OCI-M1 (cell line): ENCODE measurements around the gene ANKRD13D.

Source experiments
- DNase-seq: peaks from one replicate; lab custom pipeline; 2025; lab: John Stamatoyannopoulos, UW

The ANKRD13D gene

DNA sequence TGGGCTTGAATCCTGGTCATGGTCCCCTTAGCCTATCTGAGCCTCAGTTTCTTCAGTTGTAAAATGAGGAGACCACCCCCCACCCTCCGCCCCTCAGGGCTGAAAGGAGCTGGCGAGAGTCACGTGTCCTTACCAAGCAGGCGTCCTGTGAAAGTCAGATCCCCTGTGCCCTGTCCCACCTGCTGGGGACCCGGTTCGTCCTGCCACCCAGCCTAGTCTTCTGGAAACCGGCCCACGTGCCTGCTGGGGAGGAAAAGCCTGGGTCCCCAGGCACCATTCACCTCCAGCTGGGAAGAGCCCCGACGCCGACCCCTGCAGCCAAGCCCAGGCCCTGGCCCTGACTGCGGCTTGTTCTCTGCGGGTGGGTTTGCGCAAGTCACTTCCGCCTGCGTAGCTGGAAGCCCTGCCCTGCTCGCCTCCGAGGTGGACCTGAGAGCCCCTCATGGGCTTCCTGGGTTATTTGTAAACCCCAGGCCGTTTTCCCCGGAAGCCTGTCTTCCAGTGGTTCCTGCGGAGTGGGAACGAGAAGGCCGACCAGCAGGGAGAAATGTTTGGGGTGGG is 13.5 kb downstream of the ANKRD13D start:
- DNase-seq: peak; percentile 15

DNA sequence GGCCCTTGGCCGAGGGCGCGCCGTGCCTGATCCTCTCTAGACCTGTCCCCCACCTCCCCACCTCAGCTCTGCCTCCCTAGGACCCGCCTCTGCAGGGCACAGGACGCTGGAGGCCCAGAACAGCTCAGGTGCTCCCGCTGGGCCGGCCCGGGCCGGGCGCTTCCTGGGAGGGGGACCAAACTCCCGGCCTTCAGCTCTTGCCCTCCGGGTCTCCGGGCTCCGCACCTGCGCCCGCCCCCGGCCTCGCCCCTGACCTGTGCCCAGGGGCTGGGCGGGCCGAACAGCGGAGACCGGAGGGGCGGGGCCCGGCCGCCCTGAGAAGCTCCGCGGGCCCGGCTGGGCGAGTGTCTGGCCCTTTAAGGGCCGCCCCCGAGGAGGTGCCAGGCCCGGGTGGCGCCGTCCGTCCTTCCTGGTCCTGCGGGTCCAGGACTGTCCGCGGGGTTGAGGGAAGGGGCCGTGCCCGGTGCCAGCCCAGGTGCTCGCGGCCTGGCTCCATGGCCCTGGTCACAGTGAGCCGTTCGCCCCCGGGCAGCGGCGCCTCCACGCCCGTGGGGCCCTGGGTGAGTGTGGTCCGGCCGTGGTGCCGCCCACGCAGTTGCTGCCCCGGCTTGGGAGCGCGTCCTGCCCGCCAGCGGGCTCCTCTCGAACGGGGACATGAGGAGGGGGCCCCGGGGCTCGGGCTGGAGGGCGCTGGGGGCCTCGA is 14.2 kb downstream of the ANKRD13D start, which contains the start of gene SSH3:
Gene SSH3 (plus strand): TSS at position 399 of the 703 bp plus-strand sequence. CDS start 96 bp downstream, at position 495.
- peak; percentile 61 for DNase-seq

DNA sequence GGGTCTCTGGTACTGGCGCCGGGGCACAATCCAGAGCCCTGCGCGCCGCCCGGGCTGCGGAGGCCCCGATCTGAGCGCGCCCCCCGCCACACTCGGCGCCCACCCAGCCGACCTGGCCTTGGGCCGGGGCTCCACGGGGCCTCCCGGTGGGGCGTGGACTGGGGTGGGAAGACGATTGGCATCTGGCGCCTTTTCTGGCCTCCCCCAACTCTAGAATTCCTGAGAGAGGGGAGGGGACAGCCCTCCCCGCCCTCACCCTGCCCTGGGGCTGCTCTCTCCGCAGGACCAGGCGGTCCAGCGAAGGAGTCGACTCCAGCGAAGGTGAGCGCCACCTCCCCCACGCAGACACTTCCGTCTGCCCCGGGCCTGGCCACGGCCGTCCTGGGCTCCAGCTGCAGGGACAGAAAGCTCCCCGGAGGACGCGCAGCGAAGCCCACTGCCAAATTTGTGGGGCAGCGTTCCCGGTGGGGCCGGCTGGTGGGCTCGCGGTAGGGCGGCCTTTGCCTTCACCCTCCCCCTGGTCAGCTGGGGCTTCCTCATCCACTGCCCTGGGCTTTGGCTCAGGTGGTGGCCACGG is 14.8 kb downstream of the ANKRD13D start:
- DNase-seq: no peak

DNA sequence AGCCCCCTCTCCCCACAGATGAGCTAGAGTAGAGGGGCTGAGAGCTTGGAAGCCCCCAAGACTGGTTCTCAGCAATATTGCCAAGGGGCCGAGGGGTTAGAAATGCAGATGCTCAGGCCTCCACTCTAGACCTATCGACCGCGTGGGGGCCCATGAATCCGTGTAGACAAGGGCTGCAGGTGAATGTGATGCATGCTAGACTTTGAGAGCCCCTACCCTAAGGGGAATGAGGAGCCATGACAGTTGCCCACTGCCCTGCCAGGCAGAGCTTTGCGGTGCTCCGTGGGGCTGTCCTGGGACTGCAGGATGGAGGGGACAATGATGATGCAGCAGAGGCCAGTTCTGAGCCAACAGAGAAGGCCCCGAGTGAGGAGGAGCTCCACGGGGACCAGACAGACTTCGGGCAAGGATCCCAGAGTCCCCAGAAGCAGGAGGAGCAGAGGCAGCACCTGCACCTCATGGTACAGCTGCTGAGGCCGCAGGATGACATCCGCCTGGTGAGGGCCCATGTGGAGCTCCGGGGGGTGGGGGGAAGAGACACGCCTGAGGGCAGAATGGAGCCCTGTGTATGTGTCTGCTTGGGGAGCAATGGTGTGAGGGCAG is 15.5 kb downstream of the ANKRD13D start:
- DNase-seq: no peak

DNA sequence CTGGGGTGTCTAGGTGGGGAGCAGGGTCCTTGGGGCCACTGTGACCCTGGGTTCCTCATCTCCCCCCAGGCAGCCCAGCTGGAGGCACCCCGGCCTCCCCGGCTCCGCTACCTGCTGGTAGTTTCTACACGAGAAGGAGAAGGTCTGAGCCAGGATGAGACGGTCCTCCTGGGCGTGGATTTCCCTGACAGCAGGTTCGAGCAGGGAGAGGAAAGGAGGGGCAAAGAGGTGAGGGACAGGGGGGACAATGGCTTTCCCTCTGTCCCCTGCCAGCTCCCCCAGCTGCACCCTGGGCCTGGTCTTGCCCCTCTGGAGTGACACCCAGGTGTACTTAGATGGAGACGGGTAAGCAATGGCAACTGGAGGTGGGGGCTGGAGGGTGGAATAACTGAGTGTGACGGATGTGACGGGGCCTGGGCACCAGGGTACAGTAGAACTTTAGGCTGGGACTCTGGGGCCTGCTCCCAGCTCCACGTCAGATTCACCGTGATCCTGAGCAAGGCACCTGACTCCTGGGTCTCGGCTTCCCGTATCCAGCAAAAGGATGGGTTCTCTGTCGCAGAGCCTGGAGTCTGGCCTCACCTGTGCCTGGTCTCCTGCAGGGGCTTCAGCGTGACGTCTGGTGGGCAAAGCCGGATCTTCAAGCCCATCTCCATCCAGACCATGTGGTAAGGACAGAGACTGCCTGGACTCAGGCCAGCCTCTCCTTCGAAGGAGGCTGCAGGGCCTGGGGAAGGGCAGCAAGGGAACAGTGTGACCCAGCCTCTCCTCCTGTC is 17.9 kb downstream of the ANKRD13D start:
- DNase-seq: no peak

DNA sequence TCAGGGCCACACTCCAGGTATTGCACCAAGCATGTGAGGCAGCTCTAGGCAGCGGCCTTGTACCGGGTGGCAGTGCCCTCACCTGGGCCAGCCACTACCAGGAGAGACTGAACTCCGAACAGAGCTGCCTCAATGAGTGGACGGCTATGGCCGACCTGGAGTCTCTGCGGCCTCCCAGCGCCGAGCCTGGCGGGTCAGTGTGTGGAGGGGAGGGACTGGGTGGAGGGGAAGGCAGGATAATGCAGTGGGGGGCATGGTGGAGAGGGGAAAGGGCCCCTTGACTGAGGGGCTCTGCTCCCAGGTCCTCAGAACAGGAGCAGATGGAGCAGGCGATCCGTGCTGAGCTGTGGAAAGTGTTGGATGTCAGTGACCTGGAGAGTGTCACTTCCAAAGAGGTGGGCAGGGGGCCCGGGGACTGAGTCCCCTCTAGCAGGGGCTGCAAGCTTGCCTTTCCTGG is 18.5 kb downstream of the ANKRD13D start:
- DNase-seq: no peak

DNA sequence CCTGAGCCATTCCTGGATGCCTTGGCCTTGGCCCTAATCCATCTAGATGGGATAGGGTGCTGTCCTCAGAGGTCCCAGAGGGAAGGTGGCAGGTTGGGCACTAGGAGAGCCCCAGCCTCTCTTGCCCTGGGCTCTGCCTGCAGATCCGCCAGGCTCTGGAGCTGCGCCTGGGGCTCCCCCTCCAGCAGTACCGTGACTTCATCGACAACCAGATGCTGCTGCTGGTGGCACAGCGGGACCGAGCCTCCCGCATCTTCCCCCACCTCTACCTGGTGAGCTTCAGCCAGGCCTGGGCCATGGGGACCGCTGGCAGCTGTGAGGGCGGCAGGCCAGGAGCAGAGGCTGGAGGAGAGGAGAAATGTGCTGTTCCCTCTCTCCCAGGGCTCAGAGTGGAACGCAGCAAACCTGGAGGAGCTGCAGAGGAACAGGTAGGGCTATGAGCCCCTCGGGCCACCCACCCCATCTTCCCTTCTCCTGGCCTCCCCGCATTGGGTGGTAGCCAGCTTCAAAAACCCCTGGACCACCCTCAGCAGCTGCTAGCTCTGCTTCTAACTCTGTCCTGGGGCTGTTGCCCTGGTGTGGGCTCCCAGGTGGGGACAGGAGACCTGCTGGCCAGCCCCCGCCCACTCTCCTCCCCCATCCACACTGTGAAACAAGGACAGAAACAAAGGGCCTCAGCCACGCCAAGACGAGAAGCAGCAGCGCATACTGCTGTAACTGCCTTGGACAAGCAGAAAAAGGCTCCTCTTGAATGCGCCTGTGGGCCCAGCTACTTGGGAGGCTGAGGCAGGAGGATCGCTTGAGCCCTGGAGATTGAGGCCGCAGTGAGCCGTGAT is 19.1 kb downstream of the ANKRD13D start:
- DNase-seq: no peak

DNA sequence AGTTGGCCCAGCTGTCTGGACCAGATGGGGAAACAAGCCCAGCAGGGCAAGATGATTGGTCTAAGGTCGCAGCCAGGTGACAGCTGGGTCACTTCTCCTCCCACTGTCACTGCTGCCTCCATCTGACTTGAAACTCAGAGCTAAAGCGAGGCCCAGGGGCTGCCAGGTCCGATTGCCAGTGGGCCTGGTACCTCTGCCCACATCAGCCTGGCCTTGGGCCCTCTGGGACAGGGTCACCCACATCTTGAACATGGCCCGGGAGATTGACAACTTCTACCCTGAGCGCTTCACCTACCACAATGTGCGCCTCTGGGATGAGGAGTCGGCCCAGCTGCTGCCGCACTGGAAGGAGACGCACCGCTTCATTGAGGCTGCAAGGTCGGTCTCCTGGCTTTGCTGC is 20.1 kb downstream of the ANKRD13D start:
- no peak for DNase-seq

DNA sequence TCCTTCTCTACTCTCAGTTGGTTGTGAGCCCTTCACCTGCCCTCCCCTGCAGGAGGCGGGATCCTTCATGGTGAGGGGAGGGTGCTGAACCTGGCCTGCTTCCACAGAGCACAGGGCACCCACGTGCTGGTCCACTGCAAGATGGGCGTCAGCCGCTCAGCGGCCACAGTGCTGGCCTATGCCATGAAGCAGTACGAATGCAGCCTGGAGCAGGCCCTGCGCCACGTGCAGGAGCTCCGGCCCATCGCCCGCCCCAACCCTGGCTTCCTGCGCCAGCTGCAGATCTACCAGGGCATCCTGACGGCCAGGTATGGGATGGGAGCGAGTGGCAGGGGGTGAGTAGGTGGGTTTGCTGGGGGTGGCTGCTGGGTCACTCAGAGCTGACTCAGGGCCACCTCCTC is 20.6 kb downstream of the ANKRD13D start:
- no peak for DNase-seq

DNA sequence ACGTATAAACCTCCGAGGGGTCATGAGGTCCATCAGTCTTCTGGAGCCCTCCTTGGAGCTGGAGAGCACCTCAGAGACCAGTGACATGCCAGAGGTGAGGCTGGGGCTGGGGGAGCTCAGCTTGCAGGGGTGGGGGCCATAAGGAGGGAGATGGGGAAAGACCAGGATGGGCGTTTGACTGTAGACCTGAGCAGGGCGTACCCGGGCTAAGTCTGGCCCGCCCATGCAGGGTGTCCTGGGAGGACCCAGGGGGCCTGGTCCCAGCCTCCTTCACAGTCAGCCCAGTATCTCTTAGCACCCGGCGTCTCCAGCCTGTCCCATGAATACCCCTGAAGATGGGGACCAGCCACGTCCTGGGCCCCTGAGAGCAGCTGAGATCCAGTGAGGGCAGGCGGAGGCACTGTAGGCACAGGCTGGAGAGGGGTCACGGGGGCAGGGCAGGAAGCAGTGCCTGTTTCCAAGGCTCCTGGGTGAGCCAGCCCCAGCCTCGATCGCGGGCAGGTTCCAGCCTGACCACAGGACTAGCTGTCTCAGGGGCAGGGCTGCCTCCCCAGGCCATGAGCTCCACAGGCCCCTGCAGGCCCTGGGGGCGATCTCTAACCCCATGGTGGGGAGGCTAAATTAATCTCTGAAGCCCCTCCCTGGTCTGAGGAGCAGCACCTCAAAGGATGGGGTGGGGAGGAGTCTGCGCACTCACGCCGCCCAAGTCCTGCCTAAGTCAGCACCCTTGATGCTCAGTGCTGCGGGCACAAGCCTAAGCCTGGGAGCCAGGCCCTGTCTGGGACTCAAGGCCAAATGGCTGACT is 21.3 kb downstream of the ANKRD13D start:
- no peak for DNase-seq

DNA sequence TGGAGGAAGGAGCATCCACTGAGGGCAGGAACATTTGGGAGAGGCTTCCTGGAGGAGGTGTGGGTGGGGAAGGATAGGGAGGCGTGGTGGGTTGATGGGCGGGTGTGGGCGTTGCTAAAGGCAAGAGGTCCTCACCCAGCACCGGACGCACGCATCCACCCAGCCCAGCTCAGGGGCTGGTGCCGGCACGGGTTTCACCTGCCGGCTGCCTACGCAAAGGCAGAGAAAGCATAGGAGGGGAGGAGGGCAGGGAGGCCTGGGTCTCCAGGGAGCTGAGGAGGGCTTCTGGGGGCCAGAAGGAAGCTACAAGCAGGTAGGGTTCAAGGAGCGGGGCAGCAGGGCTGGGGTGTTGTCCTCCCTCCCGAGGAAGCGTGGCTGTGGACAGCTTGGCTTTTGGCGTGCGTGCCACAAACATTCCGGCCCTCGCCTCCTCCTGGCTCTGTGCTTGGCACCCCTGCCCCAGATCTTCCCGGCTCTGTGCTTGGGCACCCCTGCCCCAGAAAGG is 22.0 kb downstream of the ANKRD13D start:
- DNase-seq: no peak

DNA sequence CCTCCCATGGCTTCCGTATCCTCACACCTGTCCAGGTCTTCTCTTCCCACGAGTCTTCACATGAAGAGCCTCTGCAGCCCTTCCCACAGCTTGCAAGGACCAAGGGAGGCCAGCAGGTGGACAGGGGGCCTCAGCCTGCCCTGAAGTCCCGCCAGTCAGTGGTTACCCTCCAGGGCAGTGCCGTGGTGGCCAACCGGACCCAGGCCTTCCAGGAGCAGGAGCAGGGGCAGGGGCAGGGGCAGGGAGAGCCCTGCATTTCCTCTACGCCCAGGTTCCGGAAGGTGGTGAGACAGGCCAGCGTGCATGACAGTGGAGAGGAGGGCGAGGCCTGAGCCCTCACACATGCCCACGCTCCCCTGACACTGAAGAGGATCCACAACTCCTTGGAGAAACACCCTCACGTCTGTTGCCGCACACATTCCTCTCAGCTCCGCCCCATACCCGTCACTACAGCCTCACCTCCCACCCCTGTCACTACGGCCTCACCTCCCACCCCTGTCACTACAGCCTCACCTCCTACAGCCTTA is 22.5 kb downstream of the ANKRD13D start:
- no peak for DNase-seq

DNA sequence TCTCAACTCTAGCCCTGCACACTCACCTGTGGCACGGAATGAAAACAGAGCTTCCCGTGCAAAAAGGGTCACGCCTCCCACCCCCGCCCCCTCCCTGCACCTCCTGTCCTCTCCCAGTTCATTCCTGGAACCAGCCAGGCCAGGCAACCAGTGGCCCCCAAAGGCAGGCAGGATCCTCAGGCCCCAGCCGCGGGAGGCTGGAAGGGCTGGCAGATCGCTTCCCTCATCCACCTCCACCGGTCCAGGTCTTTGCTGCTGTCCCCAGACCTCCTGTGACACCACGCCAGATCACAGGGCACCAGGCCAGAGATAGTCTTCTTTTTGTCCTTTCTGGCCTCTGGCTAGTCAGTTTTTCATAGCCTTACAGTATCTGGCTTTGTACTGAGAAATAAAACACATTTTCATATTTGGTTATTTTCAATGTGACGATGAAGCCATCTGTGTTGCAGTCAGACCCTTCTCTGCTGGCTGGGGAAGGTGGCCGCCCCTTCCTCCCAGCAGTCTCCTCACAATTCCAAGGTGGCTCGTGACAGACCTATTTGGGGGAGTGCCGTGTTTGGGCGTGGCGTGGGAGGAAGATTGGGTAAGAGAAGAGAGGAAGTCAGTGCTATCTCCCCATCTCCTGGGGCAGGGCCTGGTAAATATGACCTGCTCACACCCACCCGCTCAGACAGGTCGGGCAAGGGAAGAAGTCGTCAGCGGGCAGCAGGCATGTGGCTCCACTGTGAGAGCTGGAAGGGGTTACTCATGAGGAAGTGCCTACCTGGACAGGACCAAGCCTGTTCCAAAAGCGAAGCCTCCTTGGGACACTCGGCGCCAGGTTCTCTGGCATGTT is 23.3 kb downstream of the ANKRD13D start:
- peak; percentile 82 for DNase-seq

DNA sequence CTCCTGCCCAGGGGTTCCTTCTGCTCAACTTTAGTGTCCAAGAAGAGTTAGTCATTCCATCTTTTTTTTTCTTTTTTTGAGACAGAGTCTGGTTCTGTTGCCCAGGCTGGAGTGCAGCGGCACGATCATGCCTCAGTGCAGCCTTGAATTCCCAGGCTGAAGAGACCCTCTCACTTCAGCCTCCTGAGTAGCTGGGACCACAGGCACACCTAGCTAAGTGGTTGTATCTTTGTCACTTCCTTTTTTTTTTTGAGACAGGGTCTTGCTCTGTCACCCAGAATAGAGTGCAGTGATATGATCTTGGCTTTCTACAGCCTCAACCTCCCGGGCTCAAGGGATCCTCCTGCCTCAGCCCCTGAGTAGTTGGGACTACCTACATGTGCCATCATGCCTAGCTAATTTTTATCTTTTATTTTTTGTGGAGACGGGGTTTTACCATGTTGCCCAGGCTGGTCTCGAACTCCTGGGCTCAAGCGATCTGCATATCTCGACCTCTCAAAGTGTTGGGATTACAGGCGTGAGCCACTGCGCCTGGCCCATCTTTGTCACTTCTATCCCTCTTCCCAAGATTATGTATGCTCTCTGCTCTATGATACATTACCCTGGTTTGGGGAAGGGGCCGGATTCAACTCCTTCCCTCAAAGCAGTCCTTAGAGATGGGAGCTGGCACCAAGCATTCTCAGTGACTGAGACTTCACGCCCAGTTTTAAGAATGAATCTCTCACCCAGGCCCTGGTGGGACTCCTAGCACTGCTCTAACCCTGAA is 24.2 kb downstream of the ANKRD13D start:
- DNase-seq: no peak

DNA sequence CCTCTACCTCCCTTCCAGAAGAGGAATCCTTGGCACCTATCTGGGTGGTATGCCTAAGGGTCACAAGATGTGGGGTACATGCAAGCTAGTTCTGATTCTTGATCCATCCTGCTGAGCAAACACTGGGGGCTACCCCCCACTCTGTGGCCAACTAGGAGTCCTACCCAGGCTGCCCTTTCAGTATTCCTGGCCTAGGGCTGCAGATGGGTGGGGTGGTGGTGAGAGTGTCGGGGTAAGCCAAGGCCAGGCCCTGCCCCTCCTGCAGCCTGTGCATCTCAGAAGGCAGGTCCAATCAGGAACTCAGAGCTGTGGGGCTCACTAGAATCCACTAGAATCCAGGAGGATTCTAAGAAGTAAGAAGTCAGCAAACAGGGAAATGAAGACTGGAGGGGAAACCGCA is 25.1 kb downstream of the ANKRD13D start:
- DNase-seq: no peak

DNA sequence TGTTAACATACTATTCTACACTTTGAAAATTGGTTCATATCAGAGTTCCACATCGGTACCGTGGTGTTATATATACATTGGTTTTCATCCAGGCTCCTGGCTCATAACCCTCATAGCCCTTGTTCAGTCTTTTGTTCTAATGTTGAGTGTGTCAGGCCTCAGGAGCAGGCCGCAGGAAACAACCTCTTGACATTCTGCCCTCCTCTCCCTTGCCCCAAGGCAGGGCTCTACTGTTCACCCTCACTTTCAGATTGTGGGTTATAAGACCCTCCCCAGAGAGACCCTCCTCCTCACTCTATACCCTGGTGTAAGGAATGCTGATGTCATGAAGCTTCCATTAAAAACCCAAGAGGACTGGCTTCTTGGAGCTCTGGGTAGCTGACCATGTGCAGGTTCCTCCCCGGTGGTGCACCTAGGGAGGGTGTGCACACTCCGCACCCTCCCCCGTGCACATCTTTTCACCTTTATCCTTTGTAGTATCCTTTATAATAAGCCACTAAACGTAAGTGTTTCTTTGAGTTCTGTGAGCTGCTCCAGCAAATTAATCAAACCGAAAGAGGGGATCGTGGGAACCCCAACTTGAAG is 26.3 kb downstream of the ANKRD13D start:
- DNase-seq: no peak

DNA sequence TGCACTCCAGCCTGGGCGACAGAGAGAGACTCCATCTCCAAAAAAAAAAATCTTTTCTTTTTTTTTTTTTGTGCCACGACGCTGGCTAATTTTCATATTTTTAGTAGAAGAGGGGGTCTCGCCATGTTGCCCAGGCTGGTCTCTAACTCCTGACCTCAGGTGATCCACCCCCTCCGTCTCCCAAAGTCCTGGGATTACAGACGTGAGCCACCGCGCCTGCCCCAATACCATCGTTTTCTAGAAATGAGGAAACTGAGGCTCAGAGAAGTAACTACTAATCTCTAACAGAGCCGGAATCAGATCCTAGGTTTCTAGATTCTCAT is 27.7 kb downstream of the ANKRD13D start:
- no peak for DNase-seq
